HG03103 (cell line): ENCODE data around the gene EDNRA.

Source experiments
- ATAC-seq: cut with Tn5 transposase; IDR thresholded peaks from one replicate; pipeline ENCODE4 v1.9.1; 2021; ENCODE audit warnings: low read depth; ENCODE audit not compliant: unreplicated experiment

The EDNRA gene

DNA sequence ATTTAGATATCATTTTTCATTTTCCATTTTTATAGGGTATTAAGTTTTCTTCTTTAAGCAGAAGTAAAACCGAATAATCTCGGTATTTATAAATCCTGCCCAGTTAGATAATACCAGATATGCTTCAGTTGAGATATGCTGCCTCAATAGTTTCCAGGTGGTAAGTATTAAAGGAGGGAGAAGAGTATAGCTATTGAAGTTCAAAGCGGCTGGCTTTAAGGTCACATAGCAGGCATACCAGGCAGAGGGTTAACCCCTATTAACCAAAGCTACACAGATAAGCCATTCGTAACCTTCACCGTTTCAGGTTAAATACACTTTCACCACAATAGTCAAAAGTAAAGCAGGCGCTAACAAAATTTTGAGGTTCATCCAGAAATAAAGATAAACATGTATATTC lies 54.2 kb downstream of the EDNRA start:
- no peak for ATAC-seq

DNA sequence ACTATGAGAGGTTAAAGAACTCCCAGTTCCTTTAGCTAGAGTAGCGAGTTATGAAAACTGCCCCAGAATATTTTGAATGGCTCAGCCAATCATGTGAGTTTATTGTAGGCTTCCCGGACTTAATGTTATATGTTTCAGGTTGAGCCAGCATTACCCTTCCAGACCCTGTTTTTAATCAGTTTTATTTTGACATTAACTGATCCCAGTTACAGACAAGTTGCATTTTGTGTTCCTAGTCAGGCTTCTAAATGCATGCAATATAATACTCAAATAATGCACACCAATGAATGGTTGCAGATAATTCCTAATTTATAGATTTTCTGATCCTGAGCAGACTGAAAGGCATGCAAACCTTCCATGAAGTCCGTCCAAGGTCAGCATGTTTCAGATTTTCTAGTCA lies 57.8 kb downstream of the EDNRA start:
- ATAC-seq = no peak

DNA sequence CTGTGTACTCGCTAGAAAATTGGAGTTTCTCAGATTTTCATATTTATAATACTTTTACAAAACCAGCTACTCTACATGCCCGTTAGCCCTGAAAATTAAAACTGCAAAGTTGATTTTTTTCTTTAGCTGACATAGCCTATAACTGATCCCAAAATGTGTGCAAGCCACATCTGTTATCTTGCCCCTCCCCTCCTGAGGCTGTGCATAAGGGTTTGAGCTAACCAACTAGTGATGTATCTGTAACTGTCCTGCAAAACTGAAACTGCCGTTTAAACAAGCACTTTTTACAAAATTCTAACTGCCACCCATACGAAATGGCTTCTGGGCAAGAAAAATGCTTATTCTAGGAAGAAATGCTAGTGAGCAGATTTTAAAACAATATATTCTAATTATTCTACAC lies 59.1 kb downstream of the EDNRA start:
- no peak for ATAC-seq

GRCh38 chr4:147542229-147542990 lies 61.5 kb downstream of the EDNRA start:
- ATAC-seq = no peak

- no peak for ATAC-seq
These were observed 62.1 kb downstream of the EDNRA start for GRCh38 chr4:147543034-147543433.

- ATAC-seq = no peak
These were observed 65.5 kb downstream of the EDNRA start for GRCh38 chr4:147546349-147546748.

DNA sequence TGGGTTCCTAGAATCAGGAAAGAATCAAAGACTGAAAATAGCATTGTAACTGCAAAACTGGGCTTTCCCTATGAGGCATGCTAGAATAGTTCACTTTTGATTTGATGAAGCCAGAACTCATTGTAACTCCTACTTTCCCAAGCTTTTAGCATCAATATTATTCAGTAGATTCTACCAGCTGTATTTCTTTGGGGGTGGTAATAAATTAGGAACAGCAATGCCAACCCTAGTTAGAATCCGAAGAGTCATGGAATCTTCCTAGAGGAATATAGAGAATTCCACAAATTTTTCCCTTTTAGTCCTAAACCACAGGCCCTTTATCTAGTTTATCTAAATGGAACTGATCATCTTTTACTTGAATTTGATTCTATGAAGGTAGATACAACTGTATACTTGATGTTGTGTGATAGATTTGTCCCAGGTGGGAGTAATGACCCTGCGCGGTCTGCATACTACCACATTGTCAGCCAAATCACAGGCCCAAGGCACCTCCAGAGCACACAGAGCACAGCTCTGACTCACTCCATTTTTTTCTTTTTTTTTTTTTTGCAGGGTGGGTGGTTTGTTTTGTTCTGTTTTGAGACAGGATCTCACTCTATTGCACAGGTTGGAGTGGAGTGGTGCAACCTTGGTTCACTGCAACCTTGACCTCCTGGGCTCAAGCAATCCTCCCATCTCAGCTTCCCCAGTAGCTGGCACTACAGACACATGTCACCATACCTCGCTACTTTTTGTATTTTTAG lies 66.6 kb downstream of the EDNRA start:
- ATAC-seq = no peak

DNA sequence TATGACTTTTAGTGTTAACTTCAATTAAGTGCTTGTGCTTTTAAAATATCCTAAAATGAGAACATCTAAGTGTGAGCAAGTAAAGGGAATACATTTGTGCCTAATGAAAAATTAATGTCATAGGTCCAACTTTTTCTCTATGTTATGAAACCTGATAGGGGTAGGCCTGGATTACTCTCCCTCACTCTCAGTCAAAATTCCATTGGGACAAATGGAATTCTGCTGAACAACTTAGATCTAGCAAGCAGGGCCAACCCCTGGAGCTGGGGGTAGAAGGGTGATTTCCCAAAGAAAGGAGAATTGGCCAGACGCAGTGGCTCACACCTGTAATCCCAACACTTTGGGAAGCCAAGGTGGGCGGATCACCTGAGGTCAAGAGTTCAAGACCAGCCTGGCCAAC lies 67.4 kb downstream of the EDNRA start:
- ATAC-seq = no peak

- ATAC-seq = peak; percentile 57
These were observed 69.8 kb downstream of the EDNRA start for GRCh38 chr4:147550626-147551246.

GRCh38 chr4:147560625-147561024 lies 79.7 kb downstream of the EDNRA start:
- ATAC-seq = no peak

GRCh38 chr4:147566762-147567161 lies 85.9 kb downstream of the EDNRA start:
- ATAC-seq = no peak

DNA sequence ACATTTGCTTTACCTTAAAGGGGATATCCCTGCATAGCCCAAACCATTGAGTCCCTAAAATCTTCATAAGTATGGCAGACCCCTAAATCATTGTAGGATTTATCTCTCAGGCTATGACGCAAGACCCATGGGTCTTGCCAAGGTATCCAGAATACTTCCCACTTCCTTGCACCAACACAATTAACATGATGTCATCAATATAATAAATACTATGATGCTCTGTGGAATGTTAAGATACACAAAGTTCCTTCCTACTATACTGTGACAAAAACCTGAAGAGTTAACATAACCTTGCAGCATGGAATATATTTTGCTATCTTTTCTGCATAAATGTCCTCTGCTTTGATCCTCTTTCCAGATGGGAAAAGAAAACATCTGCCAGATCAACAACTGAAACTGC lies 86.4 kb downstream of the EDNRA start:
- no peak for ATAC-seq

DNA sequence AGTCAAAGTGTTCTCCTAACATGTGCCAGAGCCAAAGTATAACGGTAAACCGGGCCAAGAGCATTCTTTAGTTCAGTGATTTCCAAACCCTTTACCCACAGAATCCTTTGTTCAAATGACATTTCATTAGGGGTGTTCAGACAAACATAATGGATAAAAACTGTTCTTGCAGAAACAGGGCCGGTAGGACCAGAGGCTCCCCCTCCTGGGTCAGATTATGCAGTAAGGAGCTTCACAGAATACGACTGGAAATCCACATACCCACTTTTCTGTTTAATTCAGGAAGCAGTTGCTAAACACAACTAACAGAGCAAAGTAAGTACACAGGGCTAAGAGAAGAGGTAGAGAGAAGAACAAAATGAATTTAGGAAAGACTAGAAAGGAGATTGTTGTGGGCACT lies 89.7 kb downstream of the EDNRA start:
- ATAC-seq = no peak

DNA sequence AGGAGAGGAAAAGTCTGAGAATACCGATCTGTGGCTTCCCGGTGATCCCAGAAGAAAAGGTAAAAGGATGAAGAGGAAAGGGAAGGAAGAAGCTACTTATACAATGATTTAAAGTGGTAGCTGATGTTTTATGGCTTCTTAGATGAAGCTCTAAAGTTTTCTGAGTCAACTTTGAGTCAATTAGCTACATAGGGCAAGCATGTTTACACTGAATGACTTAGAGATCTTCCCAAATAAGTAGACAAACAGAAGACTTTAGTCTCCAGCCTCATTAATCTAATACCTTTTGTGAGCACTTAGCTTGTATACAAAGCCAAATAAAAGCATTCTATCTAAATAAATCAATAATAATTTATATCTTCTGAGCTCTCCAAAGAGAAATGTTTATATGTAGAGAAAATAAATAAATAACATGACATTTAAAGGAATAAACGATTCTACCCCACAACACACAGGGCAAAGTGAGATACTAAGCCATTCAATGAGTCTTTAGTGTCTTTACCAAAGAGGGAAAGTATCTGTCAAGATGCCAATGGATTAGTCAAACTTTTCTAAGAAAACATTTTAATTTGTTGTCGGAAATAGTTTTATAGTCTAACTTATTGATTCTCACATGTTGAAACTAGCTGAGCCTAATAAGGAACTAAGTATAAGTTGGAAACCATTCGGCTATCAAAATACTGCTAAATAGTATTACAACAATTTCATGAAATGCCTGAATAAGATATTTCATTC lies 90.3 kb downstream of the EDNRA start:
- ATAC-seq = no peak

GRCh38 chr4:147576084-147576483 lies 95.2 kb downstream of the EDNRA start:
- ATAC-seq = no peak

- no peak for ATAC-seq
These were observed 97.2 kb downstream of the EDNRA start for GRCh38 chr4:147578051-147578476.

DNA sequence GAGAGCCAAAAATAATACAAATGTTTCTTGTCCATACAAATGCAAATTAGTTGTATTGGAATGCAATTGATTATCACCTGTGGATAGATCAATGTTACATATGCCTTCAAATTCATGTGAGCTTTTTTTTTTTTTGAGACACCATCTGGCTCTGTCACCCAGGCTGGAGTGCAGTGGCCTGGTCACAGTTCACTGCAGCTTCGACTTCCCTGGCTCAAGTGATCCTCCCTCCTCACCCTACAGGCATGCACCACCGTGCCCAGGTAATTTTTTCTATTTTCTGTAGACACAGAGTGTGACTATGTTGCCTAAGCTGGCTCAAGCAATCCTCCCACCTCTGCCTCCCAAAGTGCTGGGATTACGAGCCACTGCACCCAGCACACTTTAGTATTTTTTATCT lies 97.7 kb downstream of the EDNRA start:
- no peak for ATAC-seq

GRCh38 chr4:147580396-147580795 lies 99.5 kb downstream of the EDNRA start:
- ATAC-seq = no peak

DNA sequence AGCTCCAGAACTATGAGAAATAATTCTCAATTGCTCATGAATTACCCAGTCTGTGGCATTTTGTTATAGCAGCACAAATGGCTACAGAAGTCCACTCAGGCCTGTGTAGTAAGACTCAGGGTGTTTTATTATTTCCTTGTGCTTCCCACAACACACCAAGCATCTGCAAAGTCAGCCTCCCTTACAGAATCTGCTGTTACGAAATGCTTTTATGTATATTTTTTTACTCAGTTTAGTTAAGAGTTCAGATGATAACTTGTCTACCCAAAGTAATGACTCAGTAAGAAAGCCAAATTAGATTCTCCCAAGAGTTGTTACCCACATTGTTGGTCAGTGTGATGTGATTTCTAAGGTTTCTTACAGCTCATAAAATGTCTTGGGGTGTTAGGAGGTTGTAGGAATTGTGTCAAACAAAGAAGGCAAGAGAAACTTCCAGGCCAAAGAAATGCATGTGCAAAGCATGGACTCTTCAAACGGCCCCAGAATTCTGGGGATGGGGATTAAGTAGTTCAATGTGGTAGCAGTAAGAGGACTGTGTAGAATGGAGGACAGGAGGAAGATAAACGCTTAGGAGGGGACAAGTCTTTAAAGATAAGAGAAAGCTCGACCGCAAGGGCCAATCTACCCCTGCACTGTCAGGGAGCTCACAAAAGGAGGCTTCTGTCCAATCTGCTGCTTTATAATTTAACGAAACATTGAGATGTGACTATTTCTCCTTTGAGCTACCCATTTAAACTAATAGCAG lies 100.9 kb downstream of the EDNRA start:
- no peak for ATAC-seq

DNA sequence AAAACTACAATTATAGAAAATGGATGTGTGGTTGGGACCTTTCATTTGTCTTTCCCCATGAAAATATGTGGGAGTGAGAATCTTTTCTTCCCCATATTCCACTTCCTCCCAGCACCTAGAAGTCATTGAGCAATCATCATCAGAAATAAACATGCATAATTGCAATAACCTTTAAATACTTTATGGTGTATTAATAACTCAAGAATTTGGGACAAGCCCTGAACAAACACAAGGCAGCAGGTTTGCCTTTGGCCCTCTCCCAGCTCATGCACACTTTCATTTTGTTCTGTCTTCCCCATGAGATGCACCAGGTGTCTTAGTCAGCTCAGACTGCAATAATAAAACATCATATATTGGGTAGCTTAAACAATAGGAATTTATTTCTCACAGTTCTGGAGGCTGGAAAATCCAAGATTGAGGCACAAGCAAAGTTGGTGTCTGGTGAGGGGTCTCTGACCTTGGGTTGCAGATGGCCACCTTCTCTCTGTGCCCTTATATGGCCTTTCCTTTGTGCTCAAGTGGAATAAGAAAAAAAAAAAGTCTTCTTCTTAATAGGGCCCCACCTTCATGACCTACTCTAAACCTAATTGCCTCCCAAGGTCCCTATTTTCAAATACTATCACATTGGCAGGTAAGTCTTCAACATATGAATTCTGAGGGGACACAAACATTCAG lies 101.6 kb downstream of the EDNRA start:
- no peak for ATAC-seq
